Endodermal cell (in vitro differentiated cells): Measurements from ENCODE around the gene CD151. TPM values are rescaled to one million over a fixed set of nuclear protein-coding genes. Genes with fewer than 3 reads are reported as not detected.

ENCODE experiments used
- DNase-seq: peaks from one replicate; pipeline ENCODE4 v3.0.0-alpha.2; 2017
- H3K27ac ChIP-seq: 2 replicates; pipeline ENCODE4 v1.5.1; 2013; ENCODE audit warnings: mild to moderate bottlenecking, low read depth, low read length, moderate library complexity
- H3K27me3 ChIP-seq: 2 replicates; pipeline ENCODE4 v1.6.1; 2013; ENCODE audit warnings: mild to moderate bottlenecking, low read length, moderate library complexity; ENCODE audit not compliant: insufficient read depth, control insufficient read depth, poor library complexity, severe bottlenecking
- H3K36me3 ChIP-seq: 2 replicates; pipeline ENCODE4 v1.7.0; 2013; ENCODE audit warnings: mild to moderate bottlenecking, low read length, moderate library complexity; ENCODE audit not compliant: control insufficient read depth, insufficient read depth
- H3K4me1 ChIP-seq: one replicate; pipeline ENCODE4 v1.7.0; 2013; ENCODE audit warnings: low read length; ENCODE audit not compliant: control insufficient read depth, insufficient read depth
- H3K4me3 ChIP-seq: 2 replicates; pipeline ENCODE4 v1.5.1; 2013; ENCODE audit warnings: mild to moderate bottlenecking, low read length, moderate library complexity
- H3K9ac ChIP-seq: 2 replicates; pipeline ENCODE4 v1.6.1; 2013; ENCODE audit warnings: mild to moderate bottlenecking, low read length, moderate library complexity; ENCODE audit not compliant: poor library complexity, severe bottlenecking; ENCODE audit errors: extremely low read depth
- H3K9me3 ChIP-seq: 2 replicates; pipeline ENCODE4 v1.6.1; 2013; ENCODE audit warnings: mild to moderate bottlenecking, low read length, moderate library complexity; ENCODE audit not compliant: control insufficient read depth
- H3K27ac Mint-ChIP-seq: 2 replicates; pipeline ENCODE4 v1.8.0; 2020; ENCODE audit warnings: mixed read lengths
- H3K27me3 Mint-ChIP-seq: 2 replicates; pipeline ENCODE4 v1.8.0; 2021; ENCODE audit warnings: mild to moderate bottlenecking, mixed read lengths; ENCODE audit not compliant: insufficient read depth
- H3K36me3 Mint-ChIP-seq: 2 replicates; pipeline ENCODE4 v1.8.0; 2020; ENCODE audit warnings: low read depth, mixed read lengths
- H3K4me1 Mint-ChIP-seq: 2 replicates; pipeline ENCODE4 v1.8.0; 2020; ENCODE audit warnings: mixed read lengths
- H3K4me3 Mint-ChIP-seq: 2 replicates; pipeline ENCODE4 v1.8.0; 2020; ENCODE audit warnings: mild to moderate bottlenecking, moderate library complexity, mixed read lengths
- H3K9me3 Mint-ChIP-seq: 2 replicates; pipeline ENCODE4 v1.8.0; 2020; ENCODE audit warnings: mild to moderate bottlenecking, mixed read lengths
- WGBS, 2 experiments: methylation state at CpG; one replicate each; pipeline versions ENCODE4 v1.1.5 to v1.1.7; 2013; ENCODE audit warnings: missing lambda C conversion rate in 2 of 2, mixed read lengths in 1 of 2; ENCODE audit not compliant: insufficient coverage in 1 of 2, insufficient read length in 1 of 2; 5-methylcytosine and 5-hydroxymethylcytosine counted together
- total RNA-seq, 2 donors: library from RNA; stranded (reverse); fragmentation: NEBNext Ultra II Directional in 1 of 2; extraction: Animal tissue kit (Norgen Biotek cat#: 25700) in 1 of 2; gene quantifications; 2 replicates in 1 of 2; 3 replicates in 1 of 2; pipeline ENCODE4 v1.2.1, GENCODE V29; 2021
- TF ChIP-seq, protein P1 (sequence below): fragments of 200-600 bp; sonication (generic); conservative IDR thresholded peaks from 2 replicates; pipeline ENCODE4 v1.5.0; 2021; ENCODE audit warnings: antibody characterized with exemption, mild to moderate bottlenecking

Gene CD151
- total RNA-seq, 2 donors from 2014 or later: 139 to 165 TPM

GRCh38 chr11:843818-844692 lies 11.3 kb downstream of the CD151 start:
- peaks cover 23% of the 10 kb centered on the region for H3K36me3 ChIP-seq
- H3K9ac ChIP-seq: peak overlapping the region; percentile 68
- Mint-ChIP-seq H3K27ac (peak overlapping the region; percentile 90), H3K4me3 (peak overlapping the region; percentile 78), H3K27me3 (peaks cover 5% of the 10 kb centered on the region), H3K36me3 (peaks cover 11% of the 10 kb centered on the region), H3K9me3 (no peaks in the 10 kb centered on the region), H3K4me1 (peaks cover 17% of the 10 kb centered on the region)
- peaks cover 17% of the 10 kb centered on the region for H3K4me1 ChIP-seq
- H3K27me3 ChIP-seq: no peaks in the 10 kb centered on the region
- 1 to 5% methylated on average over 4 to 24 of the region's 25 CpGs for WGBS, 2 experiments
- TF ChIP-seq, protein P1, sequence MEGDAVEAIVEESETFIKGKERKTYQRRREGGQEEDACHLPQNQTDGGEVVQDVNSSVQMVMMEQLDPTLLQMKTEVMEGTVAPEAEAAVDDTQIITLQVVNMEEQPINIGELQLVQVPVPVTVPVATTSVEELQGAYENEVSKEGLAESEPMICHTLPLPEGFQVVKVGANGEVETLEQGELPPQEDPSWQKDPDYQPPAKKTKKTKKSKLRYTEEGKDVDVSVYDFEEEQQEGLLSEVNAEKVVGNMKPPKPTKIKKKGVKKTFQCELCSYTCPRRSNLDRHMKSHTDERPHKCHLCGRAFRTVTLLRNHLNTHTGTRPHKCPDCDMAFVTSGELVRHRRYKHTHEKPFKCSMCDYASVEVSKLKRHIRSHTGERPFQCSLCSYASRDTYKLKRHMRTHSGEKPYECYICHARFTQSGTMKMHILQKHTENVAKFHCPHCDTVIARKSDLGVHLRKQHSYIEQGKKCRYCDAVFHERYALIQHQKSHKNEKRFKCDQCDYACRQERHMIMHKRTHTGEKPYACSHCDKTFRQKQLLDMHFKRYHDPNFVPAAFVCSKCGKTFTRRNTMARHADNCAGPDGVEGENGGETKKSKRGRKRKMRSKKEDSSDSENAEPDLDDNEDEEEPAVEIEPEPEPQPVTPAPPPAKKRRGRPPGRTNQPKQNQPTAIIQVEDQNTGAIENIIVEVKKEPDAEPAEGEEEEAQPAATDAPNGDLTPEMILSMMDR: no peak
- H3K9me3 ChIP-seq: no peaks in the 10 kb centered on the region
- peak overlapping the region; percentile 34 for H3K27ac ChIP-seq
- peak overlapping the region; percentile 88 for H3K4me3 ChIP-seq
- DNase-seq: peak; percentile 96

GRCh38 chr11:844693-845644 lies 12.2 kb downstream of the CD151 start:
- Histone ChIP-seq H3K4me1 (peaks cover 18% of the 10 kb centered on the region), H3K27ac (peak overlapping the region; percentile 34), H3K36me3 (peaks cover 14% of the 10 kb centered on the region), H3K27me3 (no peaks in the 10 kb centered on the region), H3K4me3 (peak overlapping the region; percentile 88), H3K9ac (peak overlapping the region; percentile 60), H3K9me3 (no peaks in the 10 kb centered on the region)
- Mint-ChIP-seq H3K4me3 (peak overlapping the region; percentile 78), H3K36me3 (peaks cover 5% of the 10 kb centered on the region), H3K27ac (peak overlapping the region; percentile 90), H3K4me1 (peaks cover 17% of the 10 kb centered on the region), H3K9me3 (no peaks in the 10 kb centered on the region), H3K27me3 (peaks cover 5% of the 10 kb centered on the region)
- peak; percentile 96 for DNase-seq
- WGBS, 2 experiments: 39 to 46% methylated on average over 23 to 31 of the region's 31 CpGs
- TF ChIP-seq, protein P1: peak; percentile 53

GRCh38 chr11:845872-846495 lies 13.2 kb downstream of the CD151 start:
- TF ChIP-seq, protein P1: no peak
- Histone ChIP-seq H3K9me3 (no peaks in the 10 kb centered on the region), H3K27ac (no peak overlapping the region), H3K4me3 (no peak overlapping the region), H3K4me1 (peaks cover 21% of the 10 kb centered on the region), H3K27me3 (no peaks in the 10 kb centered on the region), H3K36me3 (peaks cover 4% of the 10 kb centered on the region), H3K9ac (no peak overlapping the region)
- no peaks in the 10 kb centered on the region for H3K36me3 Mint-ChIP-seq
- H3K9me3 Mint-ChIP-seq: no peaks in the 10 kb centered on the region
- H3K4me1 Mint-ChIP-seq: peaks cover 11% of the 10 kb centered on the region
- H3K27me3 Mint-ChIP-seq: peaks cover 6% of the 10 kb centered on the region
- 76 to 84% methylated on average over 6 to 8 of the region's 8 CpGs for WGBS, 2 experiments
- no peak for DNase-seq
- no peak overlapping the region for H3K4me3 Mint-ChIP-seq
- no peak overlapping the region for H3K27ac Mint-ChIP-seq
